CD4-positive, alpha-beta T cell treated with Interleukin-17A for 1 hour (primary cell): ENCODE results near the gene ADTRP.

Experiments
- DNase-seq: peaks from one replicate; pipeline ENCODE4 v3.0.0-alpha.2; 2020

ADTRP gene

GRCh38 chr6:11754625-11755271, 23.9 kb downstream of the ADTRP start:
- DNase-seq = no peak

GRCh38 chr6:11753798-11754197, 24.8 kb downstream of the ADTRP start:
- no peak for DNase-seq

- DNase-seq = no peak
These were observed 26.2 kb downstream of the ADTRP start for GRCh38 chr6:11752360-11752759.

DNA sequence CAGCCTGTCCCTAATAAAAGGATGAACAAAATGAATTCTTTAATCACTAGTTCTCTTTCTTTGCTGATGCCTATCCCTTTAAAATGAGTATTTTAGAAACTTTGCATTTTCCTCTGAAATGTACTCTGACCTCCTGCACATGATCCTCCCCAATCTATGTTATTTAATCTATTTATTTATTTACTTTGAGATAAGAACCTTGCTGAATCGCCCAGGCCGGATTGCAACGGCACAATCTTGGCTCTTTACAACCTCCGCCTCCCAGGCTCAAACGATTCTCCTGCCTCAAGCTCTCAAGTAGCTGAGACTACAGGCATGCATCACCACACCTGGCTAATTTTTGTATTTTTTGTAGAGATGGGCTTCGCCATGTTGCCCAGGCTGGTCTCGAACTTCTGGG, 27.9 kb downstream of the ADTRP start:
- no peak for DNase-seq

GRCh38 chr6:11748591-11749210, 29.9 kb downstream of the ADTRP start:
- no peak for DNase-seq

DNA sequence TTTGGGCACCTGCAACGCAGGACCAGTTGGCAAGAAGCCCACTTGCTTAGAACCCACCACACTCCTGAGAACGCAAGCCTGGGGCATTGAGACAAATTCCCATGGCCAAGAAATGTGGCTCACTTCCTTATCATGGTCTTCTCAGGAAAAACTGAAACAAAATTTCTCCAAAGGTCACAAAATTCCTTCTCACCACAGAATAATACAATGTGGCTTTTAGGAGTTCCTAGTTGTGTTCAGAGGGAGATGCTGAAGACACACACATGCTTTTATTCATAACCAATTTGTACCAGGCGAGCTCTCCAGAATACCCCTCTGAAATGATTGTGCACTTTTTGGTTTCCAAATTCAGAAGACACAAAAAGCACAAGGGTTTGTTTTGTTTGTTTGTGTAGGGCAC, 31.6 kb downstream of the ADTRP start:
- DNase-seq = no peak

- DNase-seq = no peak
These were observed 33.9 kb downstream of the ADTRP start for GRCh38 chr6:11744753-11745152.

DNA sequence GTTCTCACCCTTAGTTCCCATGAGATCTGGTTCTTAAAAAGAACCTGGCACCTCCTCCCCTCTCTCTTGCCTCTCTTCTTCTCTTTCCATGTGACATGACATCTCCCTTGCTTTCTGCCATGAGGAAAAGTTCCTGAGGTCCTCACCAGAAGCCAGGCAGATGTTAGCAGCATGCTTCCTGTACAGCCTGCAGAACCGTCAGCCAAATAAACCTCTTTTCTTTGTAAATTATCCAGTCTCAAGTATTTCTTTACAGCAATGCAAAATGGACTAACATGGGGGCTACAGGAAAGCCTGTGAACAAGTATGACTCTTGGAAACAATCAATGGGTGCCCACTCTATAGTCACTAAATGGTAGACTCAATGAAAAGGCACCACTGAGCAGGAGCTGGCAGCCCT, 34.5 kb downstream of the ADTRP start:
- DNase-seq = no peak

DNA sequence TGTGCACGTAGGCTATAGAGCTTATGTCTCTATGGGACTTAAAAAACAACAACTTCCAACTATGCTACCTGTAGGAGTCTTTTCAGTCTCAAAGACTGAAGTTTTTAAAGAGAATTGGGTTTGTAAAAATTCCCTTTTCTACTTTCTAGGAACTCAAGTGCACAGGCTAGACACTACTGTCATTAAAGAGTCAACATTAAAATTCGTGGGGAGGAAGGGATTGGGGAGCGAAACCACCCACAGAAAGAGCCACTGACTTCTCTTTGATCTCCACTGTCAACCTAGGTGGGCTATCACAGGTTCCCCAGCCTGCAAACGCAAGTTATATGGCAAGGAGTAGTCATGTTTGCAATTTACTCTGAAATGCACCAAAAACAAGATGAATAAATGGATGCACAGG, 37.7 kb downstream of the ADTRP start:
- no peak for DNase-seq

DNA sequence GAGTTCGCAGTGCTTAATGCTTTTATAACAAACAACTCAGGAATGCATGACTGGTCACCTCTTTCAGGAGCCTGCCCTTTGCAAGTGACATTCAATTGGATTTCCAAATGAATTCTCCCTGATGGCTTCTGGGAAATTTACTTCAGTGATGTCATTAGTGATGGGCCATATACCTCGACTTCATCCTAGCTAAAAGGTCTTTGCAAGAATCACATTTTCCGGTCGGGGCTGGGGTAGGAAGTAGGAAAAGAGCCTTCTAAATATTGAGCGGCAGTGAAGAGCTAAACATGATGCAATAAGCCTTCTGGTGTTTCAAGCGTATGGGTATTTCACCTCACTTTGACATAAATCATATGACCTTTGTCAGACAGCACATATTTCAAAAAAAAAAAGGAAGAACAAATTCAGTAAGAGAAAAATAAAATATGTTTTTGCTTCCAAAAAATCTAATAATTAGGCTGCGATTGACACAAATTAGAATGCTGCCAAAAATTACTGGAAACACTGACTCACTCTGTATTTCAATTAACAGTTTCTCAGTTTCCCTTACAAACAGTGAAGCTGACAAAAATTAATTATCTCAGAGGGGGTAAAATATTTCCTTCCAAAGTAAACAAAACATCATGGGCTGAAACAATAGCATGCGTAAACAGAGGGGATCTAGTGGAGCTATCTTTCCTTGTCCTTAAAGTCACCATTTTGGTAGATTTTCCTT, 39.8 kb downstream of the ADTRP start:
- no peak for DNase-seq

DNA sequence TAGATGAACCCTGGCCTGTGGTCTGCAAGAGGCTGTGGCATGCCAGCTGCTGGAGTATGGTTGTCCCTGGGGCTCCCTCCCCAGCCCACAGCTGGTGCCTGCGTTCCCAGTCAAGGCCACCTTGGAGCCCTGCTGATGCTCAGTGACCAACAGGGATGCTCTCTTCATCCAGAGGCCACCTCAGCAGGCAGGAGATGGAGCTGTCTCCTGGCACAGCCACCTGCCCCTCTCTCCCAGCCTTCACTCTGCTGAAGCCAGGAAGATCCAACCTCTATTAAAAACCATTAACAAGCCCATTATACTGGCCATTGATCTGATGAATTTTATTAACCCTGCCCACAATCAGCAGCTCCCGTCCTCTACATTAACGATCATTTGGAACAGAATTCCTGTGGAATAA, 40.4 kb downstream of the ADTRP start:
- DNase-seq = no peak

GRCh38 chr6:11736601-11737000, 42.0 kb downstream of the ADTRP start:
- DNase-seq = no peak

- no peak for DNase-seq
These were observed 43.6 kb downstream of the ADTRP start for GRCh38 chr6:11734861-11735613.

GRCh38 chr6:11732036-11732631, 46.5 kb downstream of the ADTRP start:
- DNase-seq = peak; percentile 46

DNA sequence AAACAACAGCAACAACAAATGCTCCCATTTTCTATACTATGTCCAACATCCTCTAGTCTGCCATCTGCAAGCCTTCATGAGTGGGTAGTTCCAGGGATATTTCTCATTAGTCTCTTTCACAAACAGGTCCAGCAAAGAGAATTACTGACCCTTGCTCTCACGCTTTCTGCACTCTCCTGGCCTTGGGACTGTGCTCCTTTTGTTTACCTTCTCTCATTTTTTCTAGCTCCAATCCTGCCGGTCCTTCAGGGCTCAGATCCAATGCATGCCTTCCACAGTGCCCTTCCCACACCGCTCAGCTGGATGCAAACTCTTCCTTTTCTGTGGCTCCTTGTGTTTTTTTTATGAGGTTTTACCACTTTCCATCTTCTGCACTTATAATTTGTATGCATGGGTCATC, 47.2 kb downstream of the ADTRP start:
- DNase-seq = no peak

DNA sequence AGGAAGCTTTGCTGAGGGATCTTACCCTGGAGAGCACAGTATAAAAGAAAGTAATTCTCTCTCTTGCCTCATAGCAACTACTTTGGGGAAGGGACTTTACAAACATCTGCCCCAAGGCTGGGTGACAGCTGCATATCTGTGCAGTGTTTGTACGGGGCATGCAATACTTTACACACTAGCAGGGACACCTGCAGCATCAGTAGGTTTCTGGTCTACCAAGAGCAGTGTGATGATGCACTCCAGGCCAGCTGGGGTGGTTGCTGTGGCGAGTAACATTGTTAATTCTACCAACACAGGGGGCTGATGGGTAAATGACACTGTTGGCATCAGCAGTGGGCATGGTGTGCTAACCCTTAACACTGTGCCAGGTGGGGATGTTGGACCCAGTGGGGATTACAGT, 48.0 kb downstream of the ADTRP start:
- DNase-seq = peak; percentile 11

GRCh38 chr6:11729076-11729475, 49.5 kb downstream of the ADTRP start:
- DNase-seq = peak; percentile 27

DNA sequence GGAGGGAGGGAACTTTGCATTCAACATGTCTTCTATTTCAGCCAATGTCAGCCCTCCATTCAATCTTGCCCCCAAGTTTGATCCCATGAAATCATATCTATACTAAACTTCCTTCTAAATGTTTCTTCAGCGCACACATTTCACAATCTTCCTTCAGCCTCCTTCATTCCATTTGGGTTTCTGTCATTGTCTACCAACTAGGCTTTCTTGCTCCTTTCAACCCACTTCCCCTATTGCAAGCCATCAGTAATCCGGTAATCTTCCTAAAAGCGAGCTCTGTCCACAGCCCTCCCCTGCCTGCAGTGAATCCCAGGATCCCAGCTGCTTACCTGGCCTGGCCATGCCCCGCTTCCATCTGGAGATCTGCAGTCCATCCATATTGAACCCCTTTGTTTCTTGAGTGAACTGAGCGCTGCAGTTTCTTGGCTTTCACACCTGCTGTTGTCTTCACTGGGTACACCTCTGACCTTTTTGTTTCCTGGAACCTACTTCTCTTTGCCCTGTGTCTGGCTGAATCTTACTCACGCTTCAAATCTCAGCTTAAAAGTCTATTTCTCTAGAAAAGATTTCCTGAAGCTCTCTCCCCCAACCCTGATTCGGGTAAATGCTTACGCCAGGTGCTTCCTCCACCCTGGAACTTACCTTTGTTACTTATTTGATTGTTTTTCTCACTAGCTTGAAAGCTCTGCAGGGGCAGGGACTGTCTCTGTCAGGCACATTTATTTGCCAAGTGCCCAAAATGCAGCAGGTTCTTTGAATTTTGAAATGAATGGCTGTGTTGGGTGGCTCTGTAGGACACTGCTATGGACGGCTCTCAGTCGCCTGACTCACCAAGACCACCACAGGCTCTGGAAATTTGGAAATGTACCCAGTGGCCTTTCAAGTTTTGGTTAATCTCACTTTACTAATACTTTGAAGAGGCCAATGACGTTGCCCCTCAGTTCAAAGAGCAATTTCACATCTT, 50.3 kb downstream of the ADTRP start:
- DNase-seq = peak; percentile 35

DNA sequence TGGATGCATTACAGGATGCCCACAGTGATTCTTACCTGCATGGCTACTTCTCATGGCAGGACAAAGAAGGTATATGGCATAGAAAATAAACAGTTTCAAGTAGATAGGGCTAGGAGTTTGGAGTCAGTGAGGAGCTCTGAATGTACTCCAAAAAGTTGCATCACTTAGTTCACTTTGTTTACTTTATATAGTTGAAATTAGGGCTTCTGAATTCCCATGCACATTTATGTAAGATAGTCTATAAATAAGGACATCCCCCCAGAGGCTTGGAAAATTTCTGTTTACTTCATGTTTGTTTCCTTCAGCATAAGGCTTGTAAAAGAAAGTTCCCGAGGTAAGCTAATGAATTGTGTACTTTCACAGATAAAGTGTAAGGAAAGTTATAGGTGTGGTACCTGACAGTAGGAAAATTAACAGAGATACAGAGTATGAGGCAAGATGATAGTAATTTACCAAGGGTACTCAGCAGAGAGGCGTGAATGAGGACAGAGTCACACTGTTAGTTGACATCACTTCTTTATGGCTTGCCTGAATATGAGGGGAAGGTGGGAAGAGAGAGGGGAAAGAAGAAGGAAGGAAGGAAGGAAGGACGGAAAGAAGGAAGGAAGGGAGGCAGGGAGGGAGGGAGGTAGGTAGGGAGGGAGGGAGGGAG, 51.1 kb downstream of the ADTRP start:
- DNase-seq = no peak

DNA sequence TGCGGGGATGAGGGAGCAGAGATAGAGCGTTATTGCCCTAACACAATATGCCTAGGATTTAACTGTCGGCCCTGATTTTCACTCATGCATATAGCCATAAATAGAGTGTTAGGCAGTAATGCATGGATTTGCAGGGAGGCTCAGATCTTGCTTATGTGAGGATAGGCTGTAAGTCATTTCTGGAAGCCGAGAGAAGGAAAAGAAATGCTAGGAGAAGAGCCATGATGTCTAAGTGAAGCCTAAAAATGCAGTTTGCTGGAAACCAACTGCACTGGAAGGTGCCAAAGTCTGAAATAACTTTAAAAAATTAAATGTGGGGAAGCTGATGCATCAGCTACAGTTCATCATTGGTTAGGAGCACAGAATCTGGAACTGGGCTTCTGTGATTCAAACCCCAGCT, 54.3 kb downstream of the ADTRP start:
- no peak for DNase-seq
